Panc1 (cell line): ENCODE results near the gene STXBP3. TPM values are rescaled to one million over a fixed set of nuclear protein-coding genes. Genes with fewer than 3 reads are reported as not detected.

ENCODE experiments used
- ATAC-seq: fragments of 200-7000 bp; cut with Tn5 transposase; 2 replicates; pipeline ENCODE4 v1.9.1; 2020; ENCODE audit warnings: mild to moderate bottlenecking, moderate library complexity
- BruUV-seq: library from RNA; stranded (reverse); fragments of 400-500 nt; replicated peaks from 2 replicates; lab custom pipeline; 2021; lab: Mats Ljungman, UMichigan
- CTCF ChIA-PET: fragments of 300-600 bp; sonication (Branson Sonifier 250); formaldehyde crosslinking; loops from one replicate; lab custom pipeline; 2022; ENCODE audit warnings: antibody characterized with exemption; lab: Charles Lee
- POLR2A ChIA-PET: fragments of 300-600 bp; sonication (Branson Sonifier 250); formaldehyde crosslinking; loops from one replicate; lab custom pipeline; 2022; ENCODE audit warnings: antibody characterized with exemption; lab: Charles Lee
- DNase-seq: peaks from one replicate; pipeline ENCODE4 v3.0.0-alpha.2; 2010; ENCODE audit warnings: low read depth, low spot score
- H3K27ac ChIP-seq: 2 replicates; pipeline ENCODE4 v1.5.1; 2011; ENCODE audit warnings: mild to moderate bottlenecking, low read length, inconsistent platforms
- H3K27me3 ChIP-seq: fragments of 200-500 bp; sonication (Bioruptor generic); 2 replicates; pipeline ENCODE4 v1.6.0; 2014; ENCODE audit warnings: low read length, inconsistent platforms; ENCODE audit not compliant: control insufficient read depth, insufficient read depth
- H3K36me3 ChIP-seq: fragments of 200-500 bp; sonication (Bioruptor generic); 2 replicates; pipeline ENCODE4 v1.5.1; 2014; ENCODE audit warnings: inconsistent platforms, mild to moderate bottlenecking, low read length, moderate library complexity; ENCODE audit not compliant: control insufficient read depth, insufficient read depth
- H3K4me1 ChIP-seq: 2 replicates; pipeline ENCODE4 v1.5.1; 2011; ENCODE audit warnings: inconsistent platforms, mild to moderate bottlenecking, low read length, moderate library complexity; ENCODE audit not compliant: control insufficient read depth, insufficient read depth
- H3K4me3 ChIP-seq, 2 experiments: 2 replicates each; pipeline ENCODE4 v1.5.1; 2011 to 2012; ENCODE audit warnings: low read depth in 2 of 2, low read length in 2 of 2, mild to moderate bottlenecking in 2 of 2, inconsistent platforms in 1 of 2, moderate library complexity in 1 of 2
- H3K9me3 ChIP-seq: fragments of 200-500 bp; sonication (Bioruptor generic); 2 replicates; pipeline ENCODE4 v1.5.1; 2014; ENCODE audit warnings: low read depth, mild to moderate bottlenecking, inconsistent platforms, low read length, moderate library complexity; ENCODE audit not compliant: control insufficient read depth, insufficient read depth
- CTCF ChIP-seq: fragments of 450-650 bp; IDR thresholded peaks from 2 replicates; pipeline ENCODE4 v1.5.1; 2017; ENCODE audit warnings: mild to moderate bottlenecking
- POLR2AphosphoS5 ChIP-seq: IDR thresholded peaks from 2 replicates; pipeline ENCODE4 v1.6.1; 2012; ENCODE audit warnings: mild to moderate bottlenecking, low read depth, low read length, moderate library complexity
- REST ChIP-seq, 2 experiments: IDR thresholded peaks; 2 replicates each; pipeline ENCODE4 v1.6.1; 2011 to 2012; ENCODE audit warnings: low read depth in 2 of 2, control low read depth in 1 of 2, low read length in 1 of 2, mild to moderate bottlenecking in 1 of 2, moderate library complexity in 1 of 2; ENCODE audit not compliant: insufficient read depth in 1 of 2
- SIN3A ChIP-seq: IDR thresholded peaks from 2 replicates; pipeline ENCODE4 v1.6.1; 2012; ENCODE audit warnings: low read depth, mild to moderate bottlenecking, low read length, moderate library complexity, borderline replicate concordance; ENCODE audit not compliant: insufficient read depth
- TCF7L2 ChIP-seq: IDR thresholded peaks from 2 replicates; pipeline ENCODE4 v1.6.1; 2011; ENCODE audit warnings: mild to moderate bottlenecking, low read depth, low read length, inconsistent platforms
- in situ Hi-C: cut with HindIII; loops from 2 replicates; pipeline ENCODE4 v1.10.0; 2016; ENCODE audit warnings: low sequenced_read_pairs, low pct_unique_long_range_greater_than_20kb
- intact Hi-C: fragments of 100-400 bp; cut with micrococcal nuclease; formaldehyde crosslinking; loops from one replicate; pipeline ENCODE4 v1.10.0; 2022; ENCODE audit not compliant: unreplicated experiment
- total RNA-seq: library from RNA; stranded (reverse); gene quantifications from one replicate; pipeline ENCODE4 v1.2.1, GENCODE V29; 2021; ENCODE audit not compliant: unreplicated experiment

The STXBP3 gene
- total RNA-seq, 1 experiment from 2014 or later: 27.7 TPM

GRCh38 chr1:108753363-108753762, 6.9 kb downstream of the STXBP3 start:
- CTCF ChIA-PET: no interaction called here
- no TSS peak for BruUV-seq
- no peak for DNase-seq
- H3K27me3 ChIP-seq: no peaks in the 10 kb centered on the region
- TF ChIP-seq TCF7L2 (no peak), POLR2AphosphoS5 (no peak), CTCF (no peak), REST (IDR thresholded peaks at IDR 0.05; ENCODE audit: insufficient read depth in 1 of 2, low read depth in 2 of 2, low read length in 1 of 2) (no peak), SIN3A (no peak)
- intact Hi-C loops (no loop called here), in situ Hi-C loops (no loop called here)
- POLR2A ChIA-PET: interaction anchor here (0.6 kb wide), 1 partner anchor 193 kb away, joined by 3 read pairs; no protein-coding TSS in a partner anchor
- H3K4me1 ChIP-seq: peaks cover 5% of the 10 kb centered on the region; the same call in 1 of the 2 replicates
- ATAC-seq: no peak
- no peaks in the 10 kb centered on the region for H3K9me3 ChIP-seq
- H3K27ac ChIP-seq: no peak overlapping the region
- H3K4me3 ChIP-seq: no peak overlapping the region
- peaks cover 29% of the 10 kb centered on the region for H3K36me3 ChIP-seq

- in situ Hi-C loops (no loop called here), intact Hi-C loops (no loop called here)
- ChIA-PET CTCF (no interaction called here), POLR2A (no interaction called here)
- no peak overlapping the region for H3K4me3 ChIP-seq
- peaks cover 26% of the 10 kb centered on the region for H3K36me3 ChIP-seq
- H3K4me1 ChIP-seq: no peaks in the 10 kb centered on the region
- no peaks in the 10 kb centered on the region for H3K9me3 ChIP-seq
- ATAC-seq (no peak), DNase-seq (no peak)
- no peak for TF ChIP-seq SIN3A
- TF ChIP-seq REST (IDR thresholded peaks at IDR 0.05; ENCODE audit: insufficient read depth in 1 of 2, low read depth in 2 of 2, low read length in 1 of 2): no peak
- TF ChIP-seq CTCF: no peak
- TF ChIP-seq TCF7L2: no peak
- H3K27ac ChIP-seq: no peak overlapping the region
- no peaks in the 10 kb centered on the region for H3K27me3 ChIP-seq
- no TSS peak for BruUV-seq
Measured at GRCh38 chr1:108758796-108759195, 12.3 kb downstream of the STXBP3 start.
